ENCODE data around the gene ATN1. TPM values are rescaled to one million over a fixed set of nuclear protein-coding genes. Genes with fewer than 3 reads are reported as not detected.

ATN1 gene
- polyA plus RNA-seq, 1 experiment: 15.9 TPM

DNA sequence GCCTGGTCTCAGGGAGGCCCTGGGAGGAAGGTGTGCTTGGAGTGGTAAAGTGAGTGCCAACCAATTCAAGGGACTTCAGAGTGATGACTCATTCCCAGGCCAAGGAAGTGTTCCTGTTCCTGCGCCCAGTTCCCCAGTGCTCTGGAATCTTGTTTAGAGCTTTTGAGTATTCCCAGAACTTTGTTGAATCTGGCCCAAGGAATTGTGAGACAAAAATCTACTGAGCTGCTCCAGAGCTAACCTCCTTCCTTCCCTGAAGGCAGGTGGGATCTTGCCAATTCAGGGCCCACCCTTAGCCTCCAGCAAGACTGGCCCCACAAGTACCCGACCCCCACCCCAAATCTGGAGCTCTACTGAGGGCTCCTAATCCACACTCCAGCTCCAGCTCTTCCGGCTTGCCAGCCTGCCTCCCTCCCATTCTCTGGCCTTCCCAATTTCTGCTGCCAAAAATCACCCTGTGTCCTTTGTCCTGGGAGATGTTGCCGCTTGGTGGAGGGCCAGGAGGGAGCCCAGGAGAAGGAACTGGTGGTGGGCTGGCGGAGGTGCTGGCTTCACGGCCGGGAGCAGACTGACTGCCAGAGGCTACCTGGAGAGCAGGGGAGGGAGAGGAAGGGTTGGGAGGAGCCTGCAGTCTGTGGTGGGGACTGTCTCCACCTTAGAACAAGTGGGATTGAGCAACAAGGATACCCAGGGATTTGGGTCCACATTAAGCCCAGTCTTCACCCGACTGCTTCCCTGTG lies 2.0 kb upstream of the ATN1 start:
- Histone ChIP-seq H3K27me3 (ENCODE audit: control insufficient read depth, insufficient read depth, low read length) (no peaks in the 10 kb centered on the region), H3K4me3 (ENCODE audit: low read depth, low read length) (peak overlapping the region; percentile 55), H3K36me3 (ENCODE audit: control insufficient read depth, insufficient read depth, low read length) (peaks cover 13% of the 10 kb centered on the region)
- ChIA-PET POLR2A (interaction anchor here (0.5 to 1.3 kb wide), 5 partner anchors 12 to 157 kb away, joined by 3 to 5 read pairs (median 4); partner anchors contain the start of genes C1S, SPSB2 and TPI1), CTCF (interaction anchor here (0.7 to 6.6 kb wide), 19 partner anchors 13 to 219 kb away, joined by 3 to 129 read pairs (median 8); partner anchors contain the start of genes C12orf57, C1RL, LRRC23 and PHB2)
- TF ChIP-seq, protein P1, sequence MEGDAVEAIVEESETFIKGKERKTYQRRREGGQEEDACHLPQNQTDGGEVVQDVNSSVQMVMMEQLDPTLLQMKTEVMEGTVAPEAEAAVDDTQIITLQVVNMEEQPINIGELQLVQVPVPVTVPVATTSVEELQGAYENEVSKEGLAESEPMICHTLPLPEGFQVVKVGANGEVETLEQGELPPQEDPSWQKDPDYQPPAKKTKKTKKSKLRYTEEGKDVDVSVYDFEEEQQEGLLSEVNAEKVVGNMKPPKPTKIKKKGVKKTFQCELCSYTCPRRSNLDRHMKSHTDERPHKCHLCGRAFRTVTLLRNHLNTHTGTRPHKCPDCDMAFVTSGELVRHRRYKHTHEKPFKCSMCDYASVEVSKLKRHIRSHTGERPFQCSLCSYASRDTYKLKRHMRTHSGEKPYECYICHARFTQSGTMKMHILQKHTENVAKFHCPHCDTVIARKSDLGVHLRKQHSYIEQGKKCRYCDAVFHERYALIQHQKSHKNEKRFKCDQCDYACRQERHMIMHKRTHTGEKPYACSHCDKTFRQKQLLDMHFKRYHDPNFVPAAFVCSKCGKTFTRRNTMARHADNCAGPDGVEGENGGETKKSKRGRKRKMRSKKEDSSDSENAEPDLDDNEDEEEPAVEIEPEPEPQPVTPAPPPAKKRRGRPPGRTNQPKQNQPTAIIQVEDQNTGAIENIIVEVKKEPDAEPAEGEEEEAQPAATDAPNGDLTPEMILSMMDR (IDR thresholded peaks at IDR 0.05; ENCODE audit: insufficient read depth, low read depth, low read length): no peak
- DNase-seq (ENCODE audit: low read depth): peak; percentile 68

DNA sequence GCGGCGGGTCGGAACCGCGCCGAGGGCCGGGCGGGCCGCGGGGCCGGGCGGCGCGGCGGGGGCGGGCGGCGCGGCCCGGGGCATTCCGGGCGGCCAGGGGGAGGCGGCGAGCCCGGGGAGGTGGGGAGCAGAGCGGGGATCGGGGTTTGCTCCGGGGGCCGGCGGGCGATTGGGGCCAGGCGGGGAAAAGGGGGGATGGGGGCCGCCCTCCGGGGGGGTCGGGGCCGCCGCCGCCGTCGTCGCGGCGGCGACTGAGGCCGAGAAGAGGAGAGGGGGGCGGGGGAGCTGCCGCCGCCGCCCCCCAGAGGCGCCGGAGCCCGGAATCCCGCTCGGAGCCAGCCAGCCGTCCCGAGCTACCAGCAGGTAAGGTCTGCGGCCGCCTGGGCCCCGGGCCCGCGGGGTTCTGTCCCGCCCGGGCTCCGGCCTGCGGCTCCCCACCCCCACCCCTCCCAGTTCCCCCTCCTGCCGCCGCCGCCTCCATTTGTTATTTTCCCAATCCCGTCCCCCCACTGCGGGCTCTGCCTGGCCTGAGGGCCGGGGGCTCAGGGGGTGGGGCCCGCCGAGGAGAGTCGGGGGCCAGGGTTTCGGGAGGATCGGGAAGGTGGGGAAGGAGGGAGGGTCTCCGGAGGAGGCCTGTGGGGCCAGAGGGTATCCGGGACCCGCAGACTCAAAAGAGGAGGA lies 403 bp downstream of the ATN1 start:
- TF ChIP-seq, protein P1 (IDR thresholded peaks at IDR 0.05; ENCODE audit: insufficient read depth, low read depth, low read length): no peak
- CTCF ChIA-PET: interaction anchor here (1.1 to 1.9 kb wide), 3 partner anchors 9 to 59 kb away, joined by 3 to 11 read pairs (median 3); no protein-coding TSS in a partner anchor
- Histone ChIP-seq H3K36me3 (ENCODE audit: control insufficient read depth, insufficient read depth, low read length) (peaks cover 2% of the 10 kb centered on the region), H3K4me3 (ENCODE audit: low read depth, low read length) (peak overlapping the region; percentile 55), H3K27me3 (ENCODE audit: control insufficient read depth, insufficient read depth, low read length) (no peaks in the 10 kb centered on the region)
- no peak for DNase-seq (ENCODE audit: low read depth)
- POLR2A ChIA-PET: interaction anchor here (0.6 to 1.1 kb wide), 2 partner anchors 10 to 240 kb away, joined by 6 read pairs; no protein-coding TSS in a partner anchor

DNA sequence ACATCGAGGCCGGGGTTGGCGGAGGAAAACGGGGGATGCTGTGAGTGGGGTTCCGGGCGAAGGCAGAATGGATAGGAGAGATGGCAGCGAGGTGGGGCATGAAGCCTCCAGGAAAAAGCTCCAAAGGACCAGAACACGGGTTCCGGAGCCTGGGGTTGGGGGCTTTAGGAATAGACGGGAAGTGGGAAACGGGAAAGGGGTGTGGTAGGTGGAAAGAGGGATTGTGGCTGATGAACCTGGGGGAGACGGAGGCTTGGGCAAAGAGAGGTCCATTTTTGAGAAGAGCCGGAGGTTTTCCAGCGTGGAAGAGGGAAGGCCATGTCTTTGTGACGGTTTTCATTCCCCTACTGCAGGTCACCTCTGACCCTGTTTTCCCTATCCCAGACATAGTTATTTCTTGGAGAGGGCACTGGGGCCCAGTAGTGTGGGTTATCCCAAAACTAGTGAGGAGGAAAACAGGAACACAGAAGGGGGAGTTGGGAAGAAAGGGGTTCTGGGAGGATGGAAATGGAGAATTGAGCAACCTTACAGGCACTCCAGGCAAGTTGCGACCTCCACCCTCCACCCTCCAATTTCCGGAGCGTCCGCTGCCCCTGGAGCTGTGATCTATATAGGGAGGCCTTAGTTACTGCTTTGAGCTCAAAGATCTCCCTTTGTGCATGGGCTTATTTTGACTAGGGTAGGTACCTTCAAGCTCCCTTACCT lies 1.1 kb downstream of the ATN1 start:
- TF ChIP-seq, protein P1 (IDR thresholded peaks at IDR 0.05; ENCODE audit: insufficient read depth, low read depth, low read length): no peak
- POLR2A ChIA-PET: interaction anchor here (0.5 to 1.1 kb wide), 3 partner anchors 9 to 240 kb away, joined by 3 to 6 read pairs (median 6); partner anchors contain the start of gene LPCAT3

DNA sequence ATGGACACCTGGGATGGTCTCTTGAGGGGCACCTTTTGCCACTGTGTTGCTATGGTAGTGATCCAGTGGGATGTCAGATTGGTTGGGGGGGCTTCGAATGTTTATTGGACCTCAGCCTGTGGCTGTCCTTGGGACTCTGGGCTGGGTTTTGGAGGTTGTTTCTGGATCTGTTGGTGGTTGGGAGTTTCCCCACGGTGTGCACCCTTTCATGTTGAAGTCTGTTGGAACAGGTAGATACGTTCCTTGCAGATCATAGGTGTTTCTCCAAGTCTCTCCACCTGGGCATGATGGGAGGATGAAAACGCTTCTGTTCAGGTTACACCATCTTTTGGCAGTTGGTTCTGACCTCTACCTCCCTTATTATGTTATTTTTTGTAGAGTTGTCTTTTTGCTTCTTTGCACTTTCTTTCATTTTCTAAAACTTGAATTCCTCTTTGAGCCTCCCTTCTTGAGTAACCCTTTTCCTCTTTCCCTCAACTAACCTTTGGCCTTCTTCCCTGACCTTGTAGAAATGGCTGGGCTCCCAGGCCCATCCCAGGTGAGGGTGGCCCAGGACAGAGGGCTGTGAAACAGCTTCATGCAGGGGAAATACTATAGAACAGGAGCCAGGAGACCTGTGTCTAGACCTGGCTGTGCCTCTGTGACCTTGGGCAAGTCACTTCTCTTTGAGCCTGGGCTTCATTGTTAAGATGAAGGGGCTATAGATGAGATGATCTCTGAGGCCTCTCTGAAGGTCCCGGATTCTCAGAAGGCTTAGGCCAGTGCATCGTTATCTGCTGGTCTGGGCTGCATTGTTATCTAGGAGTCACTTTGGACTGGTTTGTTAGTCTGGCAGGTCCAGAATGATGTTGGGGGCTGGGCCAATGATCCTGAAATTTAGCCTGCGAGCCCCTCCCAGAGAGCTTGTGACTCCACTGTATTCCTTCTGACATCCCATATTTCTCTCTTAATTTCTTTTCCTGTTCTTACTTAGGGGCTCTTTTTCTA lies 2.0 kb downstream of the ATN1 start:
- Histone ChIP-seq H3K36me3 (ENCODE audit: control insufficient read depth, insufficient read depth, low read length) (peaks cover 9% of the 10 kb centered on the region), H3K27me3 (ENCODE audit: control insufficient read depth, insufficient read depth, low read length) (no peaks in the 10 kb centered on the region), H3K4me3 (ENCODE audit: low read depth, low read length) (peak overlapping the region; percentile 55)
- POLR2A ChIA-PET: interaction anchor here (1.1 kb wide), 1 partner anchor 8 kb away, joined by 6 read pairs; no protein-coding TSS in a partner anchor
- no peak for DNase-seq (ENCODE audit: low read depth)
- TF ChIP-seq, protein P1 (IDR thresholded peaks at IDR 0.05; ENCODE audit: insufficient read depth, low read depth, low read length): no peak
- CTCF ChIA-PET: interaction anchor here (0.5 to 1.9 kb wide), 7 partner anchors 8 to 60 kb away, joined by 3 to 11 read pairs (median 3); partner anchors contain the start of genes C12orf57 and RNU7-1

More for the DNA sequence above, 1.1 kb downstream of the ATN1 start:
- H3K27me3 ChIP-seq (ENCODE audit: control insufficient read depth, insufficient read depth, low read length): no peaks in the 10 kb centered on the region
- no peak for DNase-seq (ENCODE audit: low read depth)
- CTCF ChIA-PET: interaction anchor here (1.0 to 1.9 kb wide), 6 partner anchors 9 to 60 kb away, joined by 3 to 11 read pairs (median 3); partner anchors contain the start of genes C12orf57 and RNU7-1
- H3K36me3 ChIP-seq (ENCODE audit: control insufficient read depth, insufficient read depth, low read length): peaks cover under 1% of the 10 kb centered on the region
- peak overlapping the region; percentile 55 for H3K4me3 ChIP-seq (ENCODE audit: low read depth, low read length)
